GM12891 (cell line): ENCODE data around the gene CAMTA1.

ENCODE experiments used
- DNase-seq: peaks from one replicate; pipeline ENCODE4 v3.0.0; 2011; ENCODE audit warnings: low spot score; ENCODE audit not compliant: insufficient read length
- FAIRE-seq: peaks from 2 replicates; lab custom pipeline; 2011; peaks lifted over from hg19 to GRCh38; lab: Jason Lieb, UNC
- PAX5 ChIP-seq: IDR thresholded peaks from 2 replicates; pipeline ENCODE4 v1.6.1; 2011; ENCODE audit warnings: low read length, moderate library complexity, mild to moderate bottlenecking; ENCODE audit not compliant: insufficient read depth, severe bottlenecking
- POLR2A ChIP-seq: IDR thresholded peaks from 2 replicates; pipeline ENCODE4 v1.6.1; 2011; ENCODE audit warnings: low read depth, low read length, control low read depth
- POLR2AphosphoS5 ChIP-seq: IDR thresholded peaks from 2 replicates; pipeline ENCODE4 v1.6.1; 2011; ENCODE audit warnings: low read depth, low read length, control low read depth
- POU2F2 ChIP-seq: IDR thresholded peaks from 2 replicates; pipeline ENCODE4 v1.6.1; 2011; ENCODE audit warnings: low read depth, mild to moderate bottlenecking, control low read depth, low read length, moderate library complexity
- SPI1 ChIP-seq: IDR thresholded peaks from 2 replicates; pipeline ENCODE4 v1.6.1; 2011; ENCODE audit warnings: low read depth, low read length, control low read depth
- TAF1 ChIP-seq: IDR thresholded peaks from 2 replicates; pipeline ENCODE4 v1.6.1; 2011; ENCODE audit warnings: low read depth, low read length, control low read depth

The CAMTA1 gene

GRCh38 chr1:7248549-7249199, 463.4 kb downstream of the CAMTA1 start:
- no peak for DNase-seq
- TF ChIP-seq TAF1 (no peak), SPI1 (no peak), POLR2AphosphoS5 (no peak), POLR2A (no peak), PAX5 (no peak), POU2F2 (no peak)
- FAIRE-seq = no peak

GRCh38 chr1:7249516-7249915, 464.3 kb downstream of the CAMTA1 start:
- FAIRE-seq (no peak), DNase-seq (no peak)
- no peak for TF ChIP-seq SPI1
- no peak for TF ChIP-seq POU2F2
- TF ChIP-seq POLR2AphosphoS5 = no peak
- TF ChIP-seq POLR2A = no peak
- no peak for TF ChIP-seq TAF1
- no peak for TF ChIP-seq PAX5

- DNase-seq = no peak
- FAIRE-seq = no peak
Measured at GRCh38 chr1:7250176-7250575, 464.9 kb downstream of the CAMTA1 start.

GRCh38 chr1:7250597-7251453, 465.6 kb downstream of the CAMTA1 start:
- DNase-seq (no peak), FAIRE-seq (no peak)
- no peak for TF ChIP-seq TAF1
- TF ChIP-seq POLR2AphosphoS5 = no peak
- no peak for TF ChIP-seq PAX5
- no peak for TF ChIP-seq POU2F2
- no peak for TF ChIP-seq POLR2A
- TF ChIP-seq SPI1 = no peak

More at GRCh38 chr1:7250176-7250575, 464.9 kb downstream of the CAMTA1 start:
- TF ChIP-seq POU2F2 (no peak), TAF1 (no peak), POLR2AphosphoS5 (no peak), PAX5 (no peak), SPI1 (no peak), POLR2A (no peak)

- FAIRE-seq (no peak), DNase-seq (no peak)
- TF ChIP-seq TAF1 (no peak), POLR2AphosphoS5 (no peak), SPI1 (no peak), POU2F2 (no peak), PAX5 (no peak), POLR2A (no peak)
Measured at GRCh38 chr1:7251454-7251800, 466.2 kb downstream of the CAMTA1 start.

GRCh38 chr1:7252411-7253117, 467.3 kb downstream of the CAMTA1 start:
- TF ChIP-seq PAX5 = no peak
- no peak for TF ChIP-seq POLR2AphosphoS5
- TF ChIP-seq SPI1 = no peak
- no peak for TF ChIP-seq TAF1
- TF ChIP-seq POU2F2 = no peak
- FAIRE-seq (no peak), DNase-seq (no peak)

- no peak for TF ChIP-seq POLR2AphosphoS5
- TF ChIP-seq TAF1 = no peak
- TF ChIP-seq SPI1 = no peak
- no peak for TF ChIP-seq POU2F2
- no peak for TF ChIP-seq PAX5
- no peak for TF ChIP-seq POLR2A
Measured at GRCh38 chr1:7253118-7253480, 467.8 kb downstream of the CAMTA1 start.

GRCh38 chr1:7253988-7254587, 468.8 kb downstream of the CAMTA1 start:
- FAIRE-seq (no peak), DNase-seq (no peak)
- TF ChIP-seq TAF1 (no peak), POLR2A (no peak), SPI1 (no peak), POU2F2 (no peak)

More at GRCh38 chr1:7253118-7253480, 467.8 kb downstream of the CAMTA1 start:
- DNase-seq (no peak), FAIRE-seq (no peak)
